ENCODE data around the gene STRAP. TPM values are rescaled to one million over a fixed set of nuclear protein-coding genes. Genes with fewer than 3 reads are reported as not detected.

Gene STRAP, protein sequence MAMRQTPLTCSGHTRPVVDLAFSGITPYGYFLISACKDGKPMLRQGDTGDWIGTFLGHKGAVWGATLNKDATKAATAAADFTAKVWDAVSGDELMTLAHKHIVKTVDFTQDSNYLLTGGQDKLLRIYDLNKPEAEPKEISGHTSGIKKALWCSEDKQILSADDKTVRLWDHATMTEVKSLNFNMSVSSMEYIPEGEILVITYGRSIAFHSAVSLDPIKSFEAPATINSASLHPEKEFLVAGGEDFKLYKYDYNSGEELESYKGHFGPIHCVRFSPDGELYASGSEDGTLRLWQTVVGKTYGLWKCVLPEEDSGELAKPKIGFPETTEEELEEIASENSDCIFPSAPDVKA
- 100 to 1,000 TPM in 1 of 3 donors, 10 to 100 TPM in 2; 90.7 to 117 (median 91.0) TPM for total RNA-seq
- total RNA-seq (2013) = 53.6 TPM

DNA sequence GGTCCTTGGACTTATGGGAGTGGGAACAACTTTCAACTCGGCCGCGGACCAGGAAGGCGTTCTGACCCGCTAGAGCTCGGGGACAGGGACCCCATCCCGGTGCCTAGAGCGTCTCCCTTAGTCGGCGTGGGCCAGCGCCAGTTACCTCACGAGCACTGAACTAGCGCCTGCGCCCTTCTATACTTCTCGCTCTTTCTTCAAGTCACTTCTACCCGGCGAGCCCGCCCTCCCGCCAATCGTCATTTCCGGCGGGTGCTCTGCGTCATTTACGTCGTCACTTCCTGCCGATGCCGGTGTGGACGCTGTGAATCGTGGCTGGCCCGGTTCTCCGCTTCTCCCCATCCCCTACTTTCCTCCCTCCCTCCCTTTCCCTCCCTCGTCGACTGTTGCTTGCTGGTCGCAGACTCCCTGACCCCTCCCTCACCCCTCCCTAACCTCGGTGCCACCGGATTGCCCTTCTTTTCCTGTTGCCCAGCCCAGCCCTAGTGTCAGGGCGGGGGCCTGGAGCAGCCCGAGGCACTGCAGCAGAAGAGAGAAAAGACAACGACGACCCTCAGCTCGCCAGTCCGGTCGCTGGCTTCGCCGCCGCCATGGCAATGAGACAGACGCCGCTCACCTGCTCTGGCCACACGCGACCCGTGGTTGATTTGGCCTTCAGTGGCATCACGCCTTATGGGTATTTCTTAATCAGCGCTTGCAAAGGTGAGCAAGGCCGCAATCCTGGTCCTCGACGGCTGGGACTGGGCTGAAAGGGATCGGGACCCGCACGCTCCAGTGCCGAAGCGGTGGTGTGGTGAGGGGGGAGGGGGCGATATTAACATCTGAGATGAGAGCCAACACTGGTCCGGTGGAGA lies at the start of gene STRAP:
STRAP (plus strand) TSS at position 270 of the 854 bp plus-strand sequence; CDS start at position 591, 321 bp downstream.
- Mint-ChIP-seq H3K4me1 (peaks cover 37 to 57% of the 10 kb centered on the region in 2 donors), H3K9me3 (no peaks in the 10 kb centered on the region), H3K27ac (peak within 1 kb of the TSS; percentile 98 to 99), H3K36me3 (no peaks in the 10 kb centered on the region), H3K4me3 (peak within 1 kb of the TSS; percentile 96), H3K27me3 (ENCODE audit: low read depth in 2 of 2) (peaks cover 0 to 8% of the 10 kb centered on the region in 2 donors)
- Histone ChIP-seq H3K27ac (ENCODE audit: low read length) (peak within 1 kb of the TSS; percentile 99), H3K4me3 (ENCODE audit: low read length) (peak within 1 kb of the TSS; percentile 95), H3K36me3 (ENCODE audit: control insufficient read depth, insufficient read depth, low read length) (peaks cover 9% of the 10 kb centered on the region), H3K27me3 (ENCODE audit: control insufficient read depth, insufficient read depth, low read length) (no peaks in the 10 kb centered on the region), H3K4me1 (ENCODE audit: control insufficient read depth, insufficient read depth, low read length) (peaks cover 16% of the 10 kb centered on the region), H3K9me3 (ENCODE audit: control insufficient read depth, insufficient read depth, low read length) (no peaks in the 10 kb centered on the region)
- TF ChIP-seq, protein P1, sequence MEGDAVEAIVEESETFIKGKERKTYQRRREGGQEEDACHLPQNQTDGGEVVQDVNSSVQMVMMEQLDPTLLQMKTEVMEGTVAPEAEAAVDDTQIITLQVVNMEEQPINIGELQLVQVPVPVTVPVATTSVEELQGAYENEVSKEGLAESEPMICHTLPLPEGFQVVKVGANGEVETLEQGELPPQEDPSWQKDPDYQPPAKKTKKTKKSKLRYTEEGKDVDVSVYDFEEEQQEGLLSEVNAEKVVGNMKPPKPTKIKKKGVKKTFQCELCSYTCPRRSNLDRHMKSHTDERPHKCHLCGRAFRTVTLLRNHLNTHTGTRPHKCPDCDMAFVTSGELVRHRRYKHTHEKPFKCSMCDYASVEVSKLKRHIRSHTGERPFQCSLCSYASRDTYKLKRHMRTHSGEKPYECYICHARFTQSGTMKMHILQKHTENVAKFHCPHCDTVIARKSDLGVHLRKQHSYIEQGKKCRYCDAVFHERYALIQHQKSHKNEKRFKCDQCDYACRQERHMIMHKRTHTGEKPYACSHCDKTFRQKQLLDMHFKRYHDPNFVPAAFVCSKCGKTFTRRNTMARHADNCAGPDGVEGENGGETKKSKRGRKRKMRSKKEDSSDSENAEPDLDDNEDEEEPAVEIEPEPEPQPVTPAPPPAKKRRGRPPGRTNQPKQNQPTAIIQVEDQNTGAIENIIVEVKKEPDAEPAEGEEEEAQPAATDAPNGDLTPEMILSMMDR (IDR thresholded peaks at IDR 0.05) = no peak
- WGBS (ENCODE audit: insufficient coverage) = under 1% methylated on average over 61 of the region's 63 CpGs
- peak; percentile 91 to 98 (median 91) for ATAC-seq
- peak; percentile 97 to 98 for DNase-seq
- intact Hi-C loops (cut with micrococcal nuclease) = loop anchor here (1.0 to 5.0 kb wide), 3 partner anchors 29 to 1080 kb away; partner anchors contain the start of genes C12orf60, DERA, EPS8 and WBP11

DNA sequence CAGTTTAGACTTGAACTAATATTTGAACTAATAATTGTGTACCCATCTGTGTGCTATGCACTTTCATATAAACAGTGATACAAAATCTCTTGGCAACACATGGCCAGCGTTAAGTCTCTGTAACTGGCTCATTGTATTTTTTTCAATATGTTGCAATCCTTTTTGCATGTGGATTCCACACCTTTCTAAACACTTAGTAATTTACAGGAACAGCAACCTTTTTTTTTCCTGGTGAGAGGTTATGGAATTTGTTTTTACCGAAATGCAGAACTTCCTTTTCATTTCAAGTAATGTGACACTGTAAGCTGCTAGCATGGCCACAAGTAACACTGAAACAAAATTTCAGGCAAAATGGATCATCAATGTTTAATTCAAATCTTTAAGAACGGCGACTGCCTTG lies 47.6 kb upstream of the STRAP start:
- Histone ChIP-seq H3K27ac (ENCODE audit: low read length) (no peak overlapping the region), H3K4me3 (ENCODE audit: low read length) (no peak overlapping the region), H3K9me3 (ENCODE audit: control insufficient read depth, insufficient read depth, low read length) (no peaks in the 10 kb centered on the region), H3K36me3 (ENCODE audit: control insufficient read depth, insufficient read depth, low read length) (no peaks in the 10 kb centered on the region), H3K4me1 (ENCODE audit: control insufficient read depth, insufficient read depth, low read length) (no peaks in the 10 kb centered on the region), H3K27me3 (ENCODE audit: control insufficient read depth, insufficient read depth, low read length) (no peaks in the 10 kb centered on the region)
- TF ChIP-seq, protein P1 (IDR thresholded peaks at IDR 0.05) = no peak
- intact Hi-C loops (cut with micrococcal nuclease) = no loop called here
- Mint-ChIP-seq H3K27ac (no peak overlapping the region), H3K27me3 (ENCODE audit: low read depth in 2 of 2) (peaks cover 6 to 22% of the 10 kb centered on the region in 2 donors), H3K36me3 (no peaks in the 10 kb centered on the region), H3K4me1 (no peaks in the 10 kb centered on the region), H3K9me3 (no peaks in the 10 kb centered on the region), H3K4me3 (no peak overlapping the region)
- DNase-seq (no peak), ATAC-seq (no peak)
- WGBS (ENCODE audit: insufficient coverage) = 83% methylated on average over 3 of the region's 4 CpGs

DNA sequence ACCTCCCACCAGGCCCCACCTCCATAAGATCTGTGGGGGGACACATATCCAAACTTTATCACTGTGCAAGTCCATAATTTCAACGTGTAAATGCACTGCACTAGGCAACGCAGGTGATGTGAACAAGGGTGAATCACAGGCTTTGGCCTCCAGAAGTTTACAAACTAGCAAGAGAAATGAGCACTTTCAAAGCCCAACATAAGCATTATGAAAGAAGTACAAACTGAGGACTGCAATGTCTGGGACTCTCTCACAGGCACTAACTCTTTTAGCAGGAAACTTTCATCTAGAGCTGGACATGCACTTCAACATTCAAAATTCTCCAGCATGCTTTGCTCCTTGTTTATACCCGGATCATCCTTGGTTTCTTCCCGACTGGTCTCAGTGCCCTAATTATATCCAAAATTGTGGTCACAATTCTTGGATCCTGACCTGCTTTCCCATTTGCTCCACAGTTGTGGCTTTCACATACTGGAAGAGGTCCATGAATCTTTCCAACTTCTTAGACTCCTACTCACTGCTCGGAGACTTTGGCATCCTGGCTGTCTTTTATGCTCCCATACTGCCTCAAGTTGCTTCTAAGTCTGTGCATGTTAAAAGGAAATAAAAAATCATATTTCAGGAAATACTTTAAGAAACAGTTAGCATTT lies 44.9 kb upstream of the STRAP start:
- TF ChIP-seq, protein P1 (IDR thresholded peaks at IDR 0.05) = no peak
- Histone ChIP-seq H3K9me3 (ENCODE audit: control insufficient read depth, insufficient read depth, low read length) (no peaks in the 10 kb centered on the region), H3K4me3 (ENCODE audit: low read length) (no peak overlapping the region), H3K27ac (ENCODE audit: low read length) (no peak overlapping the region), H3K4me1 (ENCODE audit: control insufficient read depth, insufficient read depth, low read length) (no peaks in the 10 kb centered on the region), H3K27me3 (ENCODE audit: control insufficient read depth, insufficient read depth, low read length) (no peaks in the 10 kb centered on the region), H3K36me3 (ENCODE audit: control insufficient read depth, insufficient read depth, low read length) (no peaks in the 10 kb centered on the region)
- Mint-ChIP-seq H3K4me1 (no peaks in the 10 kb centered on the region), H3K4me3 (no peak overlapping the region), H3K36me3 (no peaks in the 10 kb centered on the region), H3K27ac (no peak overlapping the region), H3K27me3 (ENCODE audit: low read depth in 2 of 2) (peaks cover 15 to 18% of the 10 kb centered on the region in 2 donors), H3K9me3 (no peaks in the 10 kb centered on the region)
- intact Hi-C loops (cut with micrococcal nuclease) = no loop called here
- ATAC-seq (no peak), DNase-seq (no peak)
- WGBS (ENCODE audit: insufficient coverage) = 82% methylated on average over 4 of the region's 5 CpGs
